HepG2 (cell line): ENCODE results near the gene SAMD4A. TPM values are rescaled to one million over a fixed set of nuclear protein-coding genes. Genes with fewer than 3 reads are reported as not detected.

Source experiments
- ATAC-seq: fragments of 200-7000 bp; cut with Tn5 transposase; 3 replicates; pipeline ENCODE4 v1.9.1; 2020; ENCODE audit warnings: mild to moderate bottlenecking, moderate library complexity
- BruUV-seq: library from RNA; stranded (reverse); fragments of 400-500 nt; replicated peaks from 2 replicates; lab custom pipeline; 2021; lab: Mats Ljungman, UMichigan
- CTCF ChIA-PET: fragments of 300-600 bp; formaldehyde crosslinking; extraction: SDS; loops from one replicate; lab custom pipeline; 2021; ENCODE audit warnings: low total read pairs, inconsistent platforms, low intra/inter-chr PET ratio; lab: Yijun Ruan, JAX
- POLR2A ChIA-PET: fragments of 350-600 bp; sonication (Branson Sonifier 250); formaldehyde crosslinking; loops from one replicate; lab custom pipeline; 2020; ENCODE audit warnings: antibody characterized with exemption, inconsistent platforms; lab: Yijun Ruan, JAX
- DNase-seq: peaks from one replicate; pipeline ENCODE4 v3.0.0-alpha.2; 2015; ENCODE audit warnings: low spot score
- FAIRE-seq: peaks from 3 replicates; lab custom pipeline; 2011; peaks lifted over from hg19 to GRCh38; lab: Jason Lieb, UNC
- H2AFZ ChIP-seq: one replicate; pipeline ENCODE4 v1.6.1; 2011; ENCODE audit warnings: low read length, inconsistent platforms
- H3K27ac ChIP-seq: fragments of 300-600 bp; 3 replicates; pipeline ENCODE4 v1.8.0; 2011; ENCODE audit warnings: mixed run types, mild to moderate bottlenecking, mixed read lengths, low read length, inconsistent platforms; ENCODE audit not compliant: insufficient read depth; ENCODE audit errors: extremely low read length
- H3K27me3 ChIP-seq, 2 experiments: fragments of 200-600 bp in 1 of 2; 2 replicates in 1 of 2; 3 replicates in 1 of 2; pipeline versions ENCODE4 v1.6.0 to v1.8.0; 2011; ENCODE audit warnings: low read length in 2 of 2, mild to moderate bottlenecking in 2 of 2, moderate library complexity in 2 of 2, inconsistent platforms in 1 of 2; ENCODE audit not compliant: insufficient read depth in 2 of 2, control insufficient read depth in 1 of 2
- H3K36me3 ChIP-seq, 2 experiments: fragments of 200-600 bp in 1 of 2; replicated peaks in 1 of 2; 2 replicates in 1 of 2; 3 replicates in 1 of 2; pipeline versions ENCODE4 v1.5.1 to v1.8.0; 2011; ENCODE audit warnings: low read length in 2 of 2, inconsistent platforms in 1 of 2; ENCODE audit not compliant: insufficient read depth in 2 of 2, control insufficient read depth in 1 of 2
- H3K4me1 ChIP-seq: 2 replicates; pipeline ENCODE4 v1.5.1; 2012; ENCODE audit warnings: low read length, inconsistent platforms; ENCODE audit not compliant: insufficient read depth
- H3K4me2 ChIP-seq: 2 replicates; pipeline ENCODE4 v1.6.0; 2011; ENCODE audit warnings: low read depth, low read length, inconsistent platforms
- H3K4me3 ChIP-seq, 3 experiments: fragments of 200-600 bp in 1 of 3; sonication (generic), shearing (Covaris generic) in 1 of 3; replicated peaks in 1 of 3; 2 replicates each; pipeline ENCODE4 v1.5.1; 2011 to 2016; ENCODE audit warnings: low read length in 3 of 3, inconsistent platforms in 2 of 3, low read depth in 2 of 3, mild to moderate bottlenecking in 2 of 3, control low read depth in 1 of 3, mixed read lengths in 1 of 3; ENCODE audit not compliant: insufficient read depth in 1 of 3
- H3K79me2 ChIP-seq: one replicate; pipeline ENCODE4 v1.6.1; 2011; ENCODE audit warnings: low read length, inconsistent platforms; ENCODE audit not compliant: insufficient read depth
- H3K9ac ChIP-seq: 2 replicates; pipeline ENCODE4 v1.6.0; 2011; ENCODE audit warnings: mild to moderate bottlenecking, low read depth, low read length, inconsistent platforms; ENCODE audit not compliant: insufficient read depth
- H3K9me3 ChIP-seq: 2 replicates; pipeline ENCODE4 v1.5.1; 2012; ENCODE audit warnings: mild to moderate bottlenecking, low read length
- H4K20me1 ChIP-seq: 2 replicates; pipeline ENCODE4 v1.6.0; 2011; ENCODE audit warnings: inconsistent platforms, mild to moderate bottlenecking, low read length, moderate library complexity; ENCODE audit not compliant: insufficient read depth
- BRCA1 ChIP-seq: sonication (generic); formaldehyde crosslinking; IDR thresholded peaks from 2 replicates; pipeline ENCODE4 v1.4.0; 2020; ENCODE audit warnings: missing genetic modification reagents
- NFE2 ChIP-seq: sonication (generic); formaldehyde crosslinking; IDR thresholded peaks from 2 replicates; pipeline ENCODE4 v1.4.0; 2020; ENCODE audit warnings: missing genetic modification reagents
- NFE2L1 ChIP-seq: sonication (generic); formaldehyde crosslinking; IDR thresholded peaks from 2 replicates; pipeline ENCODE4 v1.4.0; 2020; ENCODE audit warnings: missing genetic modification reagents, mild to moderate bottlenecking, borderline replicate concordance
- POLR2AphosphoS2 ChIP-seq: IDR thresholded peaks from 2 replicates; pipeline ENCODE4 v1.6.1; 2011; ENCODE audit warnings: low read depth, low read length, improper control_type of control experiment
- SMARCC2 ChIP-seq: fragments of 450-650 bp; IDR thresholded peaks from 2 replicates; pipeline ENCODE4 v1.6.1; 2017; ENCODE audit warnings: antibody characterized with exemption, mild to moderate bottlenecking
- SNAPC2 ChIP-seq: sonication (generic); formaldehyde crosslinking; IDR thresholded peaks from 2 replicates; pipeline ENCODE4 v1.8.1; 2022; ENCODE audit warnings: mild to moderate bottlenecking, missing genetic modification reagents
- TCF7L2 ChIP-seq: IDR thresholded peaks from 2 replicates; pipeline ENCODE4 v1.6.1; 2011; ENCODE audit warnings: mild to moderate bottlenecking, low read depth, low read length, moderate library complexity
- ZNF121 ChIP-seq: sonication (generic); formaldehyde crosslinking; IDR thresholded peaks from 2 replicates; pipeline ENCODE4 v1.5.0; 2020; ENCODE audit warnings: mild to moderate bottlenecking, missing genetic modification reagents
- ZNF552 ChIP-seq: sonication (generic); formaldehyde crosslinking; IDR thresholded peaks from 2 replicates; pipeline ENCODE4 v1.9.0; 2022; ENCODE audit warnings: missing genetic modification reagents, mild to moderate bottlenecking, borderline replicate concordance
- ZNF652 ChIP-seq: IDR thresholded peaks from 2 replicates; pipeline ENCODE4 v1.6.1; 2016; ENCODE audit warnings: low read depth, borderline replicate concordance
- ZNF879 ChIP-seq: sonication (generic); formaldehyde crosslinking; IDR thresholded peaks from 2 replicates; pipeline ENCODE4 v1.8.1; 2023; ENCODE audit warnings: missing genetic modification reagents
- WGBS: methylation state at CpG from one replicate; pipeline ENCODE4 v1.1.6; 2017; ENCODE audit warnings: low lambda C conversion rate; 5-methylcytosine and 5-hydroxymethylcytosine counted together
- in situ Hi-C: cut with HindIII; loops from 2 replicates; pipeline ENCODE4 v1.10.0; 2017; ENCODE audit warnings: low pct_unique_long_range_greater_than_20kb; ENCODE audit not compliant: extremely low pct_ligation_motif_present
- intact Hi-C: fragments of 100-400 bp; cut with micrococcal nuclease; formaldehyde crosslinking; loops from one replicate; pipeline ENCODE4 v1.10.0; 2022; ENCODE audit not compliant: unreplicated experiment
- polyA plus RNA-seq, 8 experiments: library from polyadenylated mRNA; depleted of rRNA in 3 of 8; stranded (reverse) in 7 of 8; unstranded in 1 of 8; fragments of >200 nt; fragmentation: Illumina TruSeq in 4 of 8; extraction: Trizol in 4 of 8; gene quantifications; 2 replicates each; pipeline versions ENCODE4 v1.2.1 to v1.2.3, GENCODE V29; 2011 to 2016; ENCODE audit warnings: low read depth in 4 of 8, missing spikeins in 1 of 8, mixed read lengths in 1 of 8; ENCODE audit not compliant: insufficient read depth in 1 of 8
- total RNA-seq, 5 experiments: library from RNA; depleted of rRNA; stranded (reverse); fragments of >200 nt; fragmentation: Illumina TruSeq; extraction: Trizol; gene quantifications; 2 replicates each; pipeline ENCODE4 v1.2.3, GENCODE V29; 2016; ENCODE audit warnings: low read depth in 1 of 5

SAMD4A gene
- total and polyA plus RNA-seq, 2 of the 13 experiments (the other 11 are each of a cell fraction or from before 2014, with no cell fraction given), result 11.8 to 13.0 TPM

- Histone ChIP-seq H3K9me3 (no peaks in the 10 kb centered on the region), H3K27ac (no peak overlapping the region), H2AFZ (no peak overlapping the region), H3K9ac (no peak overlapping the region), H3K27me3 (no peaks in the 10 kb centered on the region), H3K36me3 (peaks cover 3 to 9% of the 10 kb centered on the region in 2 experiments; a peak in 3 of 5 replicates), H3K79me2 (peaks cover 49% of the 10 kb centered on the region), H3K4me2 (no peak overlapping the region), H3K4me1 (peaks cover 21% of the 10 kb centered on the region), H3K4me3 (no peak overlapping the region), H4K20me1 (peaks cover 2% of the 10 kb centered on the region)
- CTCF ChIA-PET, result no interaction called here
- intact Hi-C loops (no loop called here), in situ Hi-C loops (no loop called here)
- DNase-seq (no peak), ATAC-seq (no peak), FAIRE-seq (no peak)
- BruUV-seq, result no TSS peak
- POLR2A ChIA-PET, result no interaction called here
- no peak for TF ChIP-seq SMARCC2
- TF ChIP-seq ZNF121 (CRISPR knock-in tag), result no peak
- TF ChIP-seq TCF7L2, result no peak
- WGBS, result 93% methylated on average over 3 of the region's 3 CpGs
These were observed 33.8 kb downstream of the SAMD4A start for GRCh38 chr14:54600717-54601109.

DNA sequence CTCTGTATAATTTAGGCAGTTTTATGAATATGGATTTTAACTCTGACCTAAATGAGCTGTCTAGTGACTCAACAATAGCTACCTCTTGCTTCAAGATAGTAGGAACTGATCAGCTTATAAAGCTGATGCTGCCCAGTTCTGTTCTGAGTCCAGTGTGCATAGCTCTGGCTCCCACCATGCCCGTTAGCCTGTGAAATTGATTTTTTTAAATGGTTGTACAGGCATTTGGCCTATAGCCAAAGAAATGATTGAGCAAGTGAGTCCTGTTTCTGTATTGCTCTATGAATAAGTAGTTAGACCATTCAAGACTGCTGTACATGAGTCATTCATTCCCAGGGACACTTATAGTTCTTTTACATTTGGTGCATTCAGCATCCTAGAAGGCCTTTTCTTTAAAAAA lies 36.4 kb downstream of the SAMD4A start:
- intact Hi-C loops, result no loop called here
- Histone ChIP-seq H3K4me3 (no peak overlapping the region), H3K79me2 (peaks cover 47% of the 10 kb centered on the region), H3K27me3 (no peaks in the 10 kb centered on the region), H2AFZ (no peak overlapping the region), H3K4me2 (no peak overlapping the region), H3K27ac (no peak overlapping the region)
- no TSS peak for BruUV-seq
- CTCF ChIA-PET, result no interaction called here
- 67% methylated on average over 1 of the region's 1 CpG for WGBS
- TF ChIP-seq BRCA1 (CRISPR knock-in tag) (no peak), POLR2AphosphoS2 (no peak), NFE2 (CRISPR knock-in tag) (no peak), NFE2L1 (CRISPR knock-in tag) (no peak), ZNF552 (CRISPR knock-in tag) (no peak), ZNF879 (CRISPR knock-in tag) (no peak), SNAPC2 (CRISPR knock-in tag) (no peak), ZNF652 (no peak)
- TF ChIP-seq, all 625 proteins: peak for 0
- Histone ChIP-seq H3K36me3 (peaks cover 5 to 11% of the 10 kb centered on the region in 2 experiments; a peak in 4 of 5 replicates), H4K20me1 (peaks cover 6% of the 10 kb centered on the region), H3K9ac (no peak overlapping the region), H3K4me1 (peaks cover 35% of the 10 kb centered on the region), H3K9me3 (no peaks in the 10 kb centered on the region)
- ATAC-seq (no peak), FAIRE-seq (no peak), DNase-seq (no peak)
- POLR2A ChIA-PET, result no interaction called here
- in situ Hi-C loops, result no loop called here
